Astrocyte of the spinal cord (primary cell): ENCODE data around the gene CARD9.

Experiments
- DNase-seq: peaks from one replicate; pipeline ENCODE4 v3.0.0; 2011; ENCODE audit warnings: low read depth, low spot score
- H3K4me3 ChIP-seq: 2 replicates; pipeline ENCODE4 v1.5.1; 2011; ENCODE audit warnings: low read depth, mild to moderate bottlenecking, low read length, moderate library complexity
- CTCF ChIP-seq: IDR thresholded peaks from 2 replicates; pipeline ENCODE4 v1.5.1; 2012; ENCODE audit warnings: low read depth, mild to moderate bottlenecking, low read length, inconsistent platforms
- in situ Hi-C: cut with HindIII; loops from 2 replicates; pipeline ENCODE4 v1.10.0; 2017; ENCODE audit warnings: low sequenced_read_pairs

Gene CARD9

GRCh38 chr9:136370037-136370436 lies 3.4 kb downstream of the CARD9 start:
- in situ Hi-C loops: no loop called here
- DNase-seq: no peak
- H3K4me3 ChIP-seq: no peak overlapping the region
- no peak for TF ChIP-seq CTCF

GRCh38 chr9:136368190-136368589 lies 5.3 kb downstream of the CARD9 start:
- TF ChIP-seq CTCF: no peak
- DNase-seq: no peak
- no peak overlapping the region for H3K4me3 ChIP-seq
- in situ Hi-C loops: no loop called here

GRCh38 chr9:136367296-136368145 lies 5.9 kb downstream of the CARD9 start:
- DNase-seq: no peak
- in situ Hi-C loops: no loop called here
- TF ChIP-seq CTCF: no peak
- H3K4me3 ChIP-seq: no peak overlapping the region

GRCh38 chr9:136366826-136367225 lies 6.6 kb downstream of the CARD9 start:
- DNase-seq: no peak
- H3K4me3 ChIP-seq: no peak overlapping the region
- no peak for TF ChIP-seq CTCF
- in situ Hi-C loops: no loop called here

GRCh38 chr9:136365775-136366222 lies 7.7 kb downstream of the CARD9 start:
- DNase-seq: no peak
- in situ Hi-C loops: no loop called here
- H3K4me3 ChIP-seq: no peak overlapping the region
- no peak for TF ChIP-seq CTCF

GRCh38 chr9:136364942-136365774 lies 8.3 kb downstream of the CARD9 start:
- H3K4me3 ChIP-seq: no peak overlapping the region
- no peak for TF ChIP-seq CTCF
- in situ Hi-C loops: no loop called here
- DNase-seq: no peak
